NB4 (cell line): ENCODE data around the gene MAP3K2.

Experiments
- CTCF ChIP-seq: IDR thresholded peaks from one replicate; pipeline ENCODE4 v1.5.1; 2012; ENCODE audit warnings: low read depth, low read length
- MAX ChIP-seq: IDR thresholded peaks from 2 replicates; pipeline ENCODE4 v1.6.1; 2011; ENCODE audit warnings: low read depth, low read length
- MYC ChIP-seq: IDR thresholded peaks from 2 replicates; pipeline ENCODE4 v1.6.1; 2011; ENCODE audit warnings: low read depth, low read length
- POLR2A ChIP-seq: IDR thresholded peaks from 2 replicates; pipeline ENCODE4 v1.6.1; 2011; ENCODE audit warnings: mild to moderate bottlenecking; ENCODE audit not compliant: insufficient read length; ENCODE audit errors: extremely low read depth

DNA sequence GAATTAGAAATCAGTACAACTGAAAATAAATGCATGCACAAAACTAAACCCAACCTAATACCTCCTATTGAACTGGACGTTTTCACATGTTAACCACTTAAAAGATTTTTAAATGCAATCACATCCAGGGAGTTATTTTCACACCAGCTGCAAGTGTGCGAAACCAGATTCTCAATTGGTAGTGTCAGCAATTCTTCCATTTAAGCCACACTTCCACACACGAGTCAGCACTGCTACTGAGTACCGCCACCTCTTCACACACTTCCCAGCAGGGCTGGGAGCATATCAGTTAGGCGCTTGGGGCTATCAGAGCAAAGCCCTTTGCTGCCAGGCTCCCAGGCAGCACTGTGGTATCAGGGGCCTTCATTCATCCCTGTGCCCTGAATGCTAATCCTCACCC lies 108.0 kb downstream of the MAP3K2 start:
- TF ChIP-seq CTCF: no peak
- TF ChIP-seq POLR2A: no peak
- TF ChIP-seq MAX: no peak
- no peak for TF ChIP-seq MYC
